D721Med (cell line): Measurements from ENCODE around the gene C11orf91.

Experiments used
- DNase-seq: peaks from one replicate; pipeline ENCODE4 v3.0.0; 2011; ENCODE audit warnings: low spot score; ENCODE audit not compliant: insufficient read length
- FAIRE-seq: peaks from 2 replicates; lab custom pipeline; 2011; peaks lifted over from hg19 to GRCh38; lab: Jason Lieb, UNC
- CTCF ChIP-seq: IDR thresholded peaks from 2 replicates; pipeline ENCODE4 v1.5.1; 2012; ENCODE audit warnings: mild to moderate bottlenecking, control low read depth; ENCODE audit not compliant: insufficient read depth; ENCODE audit errors: missing control alignments

The C11orf91 gene

GRCh38 chr11:33694346-33695050 is 6.1 kb downstream of the C11orf91 start:
- DNase-seq (no peak), FAIRE-seq (no peak)
- TF ChIP-seq CTCF = no peak

GRCh38 chr11:33692541-33692940 is 8.1 kb downstream of the C11orf91 start:
- no peak for TF ChIP-seq CTCF
- DNase-seq (no peak), FAIRE-seq (no peak)

GRCh38 chr11:33692013-33692504 is 8.6 kb downstream of the C11orf91 start:
- no peak for TF ChIP-seq CTCF
- no peak for FAIRE-seq
- DNase-seq = no peak

- TF ChIP-seq CTCF = no peak
- FAIRE-seq (no peak), DNase-seq (no peak)
Measured at GRCh38 chr11:33691066-33691864, 9.4 kb downstream of the C11orf91 start.

- FAIRE-seq (no peak), DNase-seq (no peak)
- TF ChIP-seq CTCF = no peak
Measured at GRCh38 chr11:33690290-33691065, 10.1 kb downstream of the C11orf91 start.

- DNase-seq = no peak
Measured at GRCh38 chr11:33689501-33689900, 11.1 kb downstream of the C11orf91 start.

More at GRCh38 chr11:33689501-33689900, 11.1 kb downstream of the C11orf91 start:
- FAIRE-seq = no peak
- no peak for TF ChIP-seq CTCF
